ENCODE measurements around the gene TASOR2. TPM values are rescaled to one million over a fixed set of nuclear protein-coding genes. Genes with fewer than 3 reads are reported as not detected.

Gene TASOR2
- total RNA-seq, 2 experiments from 2014 or later = 36.4 to 37.7 TPM

DNA sequence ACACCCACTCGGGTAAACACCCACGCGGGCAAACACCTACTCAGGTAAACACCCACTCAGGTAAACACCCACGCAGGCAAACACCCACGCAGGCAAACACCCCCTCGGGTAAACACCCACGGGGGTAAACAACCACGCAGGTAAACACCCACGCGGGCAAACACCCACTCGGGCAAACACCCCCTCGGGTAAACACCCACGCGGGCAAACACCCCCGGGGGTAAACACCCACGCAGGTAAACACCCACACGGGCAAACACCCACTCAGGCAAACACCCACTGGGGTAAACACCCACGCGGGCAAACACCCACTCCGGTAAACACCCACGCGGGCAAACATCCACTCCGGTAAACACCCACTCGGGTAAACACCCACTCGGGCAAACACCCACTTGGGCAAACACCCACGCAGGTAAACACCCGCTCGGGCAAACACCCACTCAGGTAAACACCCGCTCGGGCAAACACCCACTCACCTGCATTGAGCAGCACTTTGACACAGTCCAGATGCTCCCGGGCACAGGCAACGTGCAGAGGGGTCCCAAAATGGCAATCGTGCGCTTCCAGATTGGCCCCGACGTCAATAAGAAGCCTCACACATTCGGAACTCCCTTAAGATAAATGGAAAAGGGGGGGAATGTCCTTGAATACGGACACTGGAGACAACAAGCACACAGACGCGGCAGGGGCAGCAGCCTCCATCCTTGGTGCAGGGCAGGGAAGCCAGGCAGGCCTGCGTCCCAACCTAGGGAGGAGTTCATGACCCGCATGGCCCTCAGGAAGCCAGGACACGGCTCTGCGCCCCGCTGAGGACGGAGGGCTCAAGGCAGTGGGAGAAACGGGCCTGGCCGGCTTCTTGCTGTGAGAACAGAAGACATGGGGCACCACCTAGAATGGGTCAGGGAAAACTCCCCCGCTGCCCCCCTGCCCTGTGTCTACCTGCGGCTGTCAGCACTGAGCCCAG lies 35.9 kb upstream of the TASOR2 start:
- Mint-ChIP-seq H3K9me3 (no peaks in the 10 kb centered on the region), H3K27me3 (ENCODE audit: low read depth) (no peaks in the 10 kb centered on the region), H3K36me3 (ENCODE audit: low read depth) (peaks cover 10% of the 10 kb centered on the region), H3K4me1 (ENCODE audit: low read depth) (peaks cover 1% of the 10 kb centered on the region), H3K27ac (no peak overlapping the region), H3K4me3 (no peak overlapping the region)
- intact Hi-C loops (cut with micrococcal nuclease) = no loop called here
- CTCF ChIA-PET = no interaction called here
- no peak for DNase-seq

DNA sequence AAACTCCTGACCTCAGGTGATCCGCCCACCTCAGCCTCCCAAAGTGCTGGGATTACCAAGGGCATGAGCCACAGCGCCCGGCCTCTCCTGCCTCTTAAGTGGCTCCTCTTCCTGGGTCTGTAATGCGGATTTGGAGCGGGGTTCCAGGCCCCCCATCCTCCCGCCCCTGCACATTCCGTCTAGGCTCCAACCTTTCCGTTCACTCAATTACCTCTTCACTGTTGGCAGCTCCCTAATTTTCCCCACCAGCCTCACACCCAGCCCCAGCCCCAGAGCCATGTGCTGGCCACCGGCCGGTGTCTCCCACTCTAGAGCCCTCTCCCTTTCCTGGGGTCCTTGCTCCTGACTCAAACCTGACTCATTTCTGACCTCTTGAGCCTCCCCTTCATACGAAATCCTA lies 34.9 kb upstream of the TASOR2 start:
- H3K9me3 Mint-ChIP-seq = no peaks in the 10 kb centered on the region
- CTCF ChIA-PET = no interaction called here
- no peaks in the 10 kb centered on the region for H3K27me3 Mint-ChIP-seq (ENCODE audit: low read depth)
- H3K4me3 Mint-ChIP-seq = no peak overlapping the region
- H3K4me1 Mint-ChIP-seq (ENCODE audit: low read depth) = peaks cover 8% of the 10 kb centered on the region
- H3K36me3 Mint-ChIP-seq (ENCODE audit: low read depth) = peaks cover 10% of the 10 kb centered on the region
- H3K27ac Mint-ChIP-seq = no peak overlapping the region
- intact Hi-C loops (cut with micrococcal nuclease) = no loop called here
- no peak for DNase-seq

DNA sequence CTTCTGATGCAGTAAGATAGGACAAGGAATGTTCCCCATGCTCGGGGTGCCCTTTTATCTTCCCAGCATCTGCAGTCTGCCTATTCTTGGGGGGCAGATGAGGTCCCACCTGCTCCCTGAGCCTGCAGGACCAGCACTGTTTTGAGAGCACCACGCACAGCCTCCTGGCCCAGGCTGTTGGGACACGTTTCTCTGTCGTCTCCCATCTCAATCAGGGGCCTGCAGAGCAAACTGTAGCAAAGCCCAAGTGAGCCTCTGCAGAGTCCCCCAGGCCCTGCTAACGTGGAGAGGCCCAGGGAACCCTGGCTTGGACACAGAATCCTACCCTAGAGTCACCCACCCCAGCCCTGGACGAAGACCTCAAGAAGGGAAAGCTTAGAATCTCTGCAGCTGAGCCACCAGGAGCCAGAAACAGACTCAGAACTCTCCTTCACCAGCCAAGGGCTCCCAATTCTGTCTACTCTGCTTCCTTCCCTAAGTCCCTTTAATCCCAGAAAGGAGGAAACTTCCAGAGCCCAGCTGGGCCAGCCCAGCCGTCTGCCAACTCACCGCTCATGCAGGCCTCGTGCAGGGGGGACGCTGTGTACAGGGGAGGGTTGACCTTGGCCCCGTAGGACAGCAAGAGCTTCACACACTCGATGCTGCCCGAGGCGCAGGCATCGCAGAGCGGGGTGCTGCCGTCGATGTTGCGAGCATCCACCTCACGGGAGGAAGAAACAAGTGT lies 33.8 kb upstream of the TASOR2 start:
- intact Hi-C loops (cut with micrococcal nuclease) = no loop called here

DNA sequence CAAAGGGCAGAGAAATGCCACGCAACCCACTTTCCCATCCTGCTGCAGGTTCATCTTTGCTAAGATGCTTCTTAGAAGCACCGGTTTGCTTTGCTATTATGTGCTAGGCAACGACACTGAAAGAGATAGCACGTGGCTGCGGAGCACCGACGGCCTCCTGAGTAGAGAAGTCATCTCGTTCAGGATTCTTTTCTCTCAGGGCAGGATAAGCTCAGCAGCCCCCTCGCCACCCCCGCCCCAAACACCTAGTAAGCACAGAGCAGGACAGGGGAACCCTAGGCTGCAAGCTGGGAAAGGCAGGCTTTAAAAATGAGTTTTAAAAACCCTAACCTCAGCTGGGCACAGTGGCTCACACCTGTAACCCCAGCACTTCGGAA lies 33.3 kb upstream of the TASOR2 start:
- no peak for DNase-seq
- H3K27me3 Mint-ChIP-seq (ENCODE audit: low read depth) = no peaks in the 10 kb centered on the region
- H3K4me3 Mint-ChIP-seq = no peak overlapping the region
- peaks cover 10% of the 10 kb centered on the region for H3K36me3 Mint-ChIP-seq (ENCODE audit: low read depth)
- peaks cover 21% of the 10 kb centered on the region for H3K4me1 Mint-ChIP-seq (ENCODE audit: low read depth)
- CTCF ChIA-PET = interaction anchor here (1.3 kb wide), 1 partner anchor 21 kb away, joined by 4 read pairs; no protein-coding TSS in a partner anchor
- no peak overlapping the region for H3K27ac Mint-ChIP-seq
- no peaks in the 10 kb centered on the region for H3K9me3 Mint-ChIP-seq
- intact Hi-C loops (cut with micrococcal nuclease) = no loop called here

More for the DNA sequence above, 33.8 kb upstream of the TASOR2 start:
- no peaks in the 10 kb centered on the region for H3K27me3 Mint-ChIP-seq (ENCODE audit: low read depth)
- H3K36me3 Mint-ChIP-seq (ENCODE audit: low read depth) = peaks cover 10% of the 10 kb centered on the region
- CTCF ChIA-PET = interaction anchor here (1.3 kb wide), 1 partner anchor 21 kb away, joined by 4 read pairs; no protein-coding TSS in a partner anchor
- DNase-seq = no peak
- H3K27ac Mint-ChIP-seq = no peak overlapping the region
- no peak overlapping the region for H3K4me3 Mint-ChIP-seq
- peaks cover 18% of the 10 kb centered on the region for H3K4me1 Mint-ChIP-seq (ENCODE audit: low read depth)
- no peaks in the 10 kb centered on the region for H3K9me3 Mint-ChIP-seq

DNA sequence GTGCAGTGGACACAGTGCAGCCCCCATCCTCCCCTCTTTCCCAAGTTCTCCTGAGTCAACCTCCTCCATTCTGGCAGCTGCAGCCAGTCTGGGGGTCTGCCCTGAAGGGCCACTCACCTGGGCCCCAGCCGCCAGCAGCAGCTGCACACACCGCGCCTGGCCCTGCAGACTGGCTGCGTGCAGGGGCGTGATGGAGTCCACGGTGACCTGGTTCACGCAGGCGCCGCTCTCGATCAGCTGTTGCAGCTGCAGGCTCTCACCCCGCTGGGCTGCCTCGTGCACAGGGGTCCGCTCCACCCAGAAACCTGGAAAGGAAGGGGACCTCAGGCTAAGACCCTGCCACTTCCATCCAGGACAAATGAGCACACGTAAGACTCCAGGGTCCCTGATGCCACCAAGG lies 31.9 kb upstream of the TASOR2 start:
- no peak for DNase-seq
- Mint-ChIP-seq H3K9me3 (no peaks in the 10 kb centered on the region), H3K4me1 (ENCODE audit: low read depth) (peaks cover 35% of the 10 kb centered on the region), H3K36me3 (ENCODE audit: low read depth) (peaks cover 8% of the 10 kb centered on the region), H3K4me3 (no peak overlapping the region), H3K27me3 (ENCODE audit: low read depth) (no peaks in the 10 kb centered on the region), H3K27ac (no peak overlapping the region)
- CTCF ChIA-PET = no interaction called here
- intact Hi-C loops (cut with micrococcal nuclease) = no loop called here

DNA sequence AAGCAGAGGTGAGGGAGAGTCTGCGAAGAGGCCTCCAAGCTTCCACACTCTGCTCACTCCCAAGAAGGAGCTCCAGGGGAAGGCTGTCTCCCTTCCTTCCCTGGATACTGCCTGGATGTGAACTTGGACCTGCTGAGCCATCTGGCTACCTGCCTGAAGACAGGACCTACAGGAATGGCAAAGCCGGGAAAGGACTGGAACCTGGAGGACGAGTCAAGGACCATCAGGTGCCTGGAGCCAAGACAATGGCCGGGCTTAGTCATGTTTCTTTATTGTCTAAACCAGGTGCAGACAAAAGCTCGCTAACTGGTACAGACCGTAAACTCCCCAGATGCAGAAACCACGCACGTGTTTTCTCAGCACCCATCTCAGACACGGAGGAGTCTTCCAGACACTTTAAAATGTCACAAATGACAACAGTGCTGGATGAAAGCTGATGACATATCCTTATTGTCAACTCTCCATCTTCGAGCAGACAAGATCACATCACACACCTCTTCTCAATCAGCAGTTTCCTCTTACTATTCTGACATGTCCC lies 30.4 kb upstream of the TASOR2 start:
- H3K36me3 Mint-ChIP-seq (ENCODE audit: low read depth) = peaks cover 4% of the 10 kb centered on the region
- no peaks in the 10 kb centered on the region for H3K27me3 Mint-ChIP-seq (ENCODE audit: low read depth)
- peak; percentile 12 for DNase-seq
- H3K4me3 Mint-ChIP-seq = no peak overlapping the region
- no peaks in the 10 kb centered on the region for H3K9me3 Mint-ChIP-seq
- no peak overlapping the region for H3K27ac Mint-ChIP-seq
- intact Hi-C loops (cut with micrococcal nuclease) = loop anchor here (2.0 kb wide), 1 partner anchor 25 kb away; no protein-coding TSS in a partner anchor
- H3K4me1 Mint-ChIP-seq (ENCODE audit: low read depth) = peaks cover 37% of the 10 kb centered on the region
- CTCF ChIA-PET = interaction anchor here (0.9 to 2.5 kb wide), 2 partner anchors 25 to 64 kb away, joined by 3 to 8 read pairs; no protein-coding TSS in a partner anchor

DNA sequence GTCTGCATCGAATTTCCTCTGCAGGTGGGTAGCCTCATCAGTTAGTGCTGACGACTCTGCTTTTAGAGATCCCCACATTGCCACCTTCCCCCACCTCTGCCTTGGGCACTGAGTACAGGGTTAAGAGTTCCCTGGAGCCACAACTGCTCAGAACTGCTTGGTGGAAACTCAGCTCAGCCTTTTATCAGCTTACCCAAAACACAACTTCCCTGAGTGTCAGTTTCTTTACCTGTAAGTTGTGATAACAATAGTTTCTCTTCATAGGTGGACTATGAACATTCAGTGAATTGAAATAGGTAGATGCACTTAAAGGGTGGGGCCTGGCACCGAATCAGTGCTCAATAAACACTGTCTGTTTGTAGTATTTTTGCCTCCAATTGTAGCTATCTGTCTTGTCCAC lies 29.5 kb upstream of the TASOR2 start:
- Mint-ChIP-seq H3K27me3 (ENCODE audit: low read depth) (no peaks in the 10 kb centered on the region), H3K4me3 (no peak overlapping the region), H3K27ac (no peak overlapping the region), H3K4me1 (ENCODE audit: low read depth) (peaks cover 45% of the 10 kb centered on the region), H3K9me3 (no peaks in the 10 kb centered on the region), H3K36me3 (ENCODE audit: low read depth) (peaks cover 1% of the 10 kb centered on the region)
- CTCF ChIA-PET = interaction anchor here (0.6 to 2.5 kb wide), 2 partner anchors 13 to 26 kb away, joined by 3 to 8 read pairs; no protein-coding TSS in a partner anchor
- intact Hi-C loops (cut with micrococcal nuclease) = loop anchor here (2.0 kb wide), 1 partner anchor 26 kb away; no protein-coding TSS in a partner anchor
- DNase-seq = peak; percentile 36

DNA sequence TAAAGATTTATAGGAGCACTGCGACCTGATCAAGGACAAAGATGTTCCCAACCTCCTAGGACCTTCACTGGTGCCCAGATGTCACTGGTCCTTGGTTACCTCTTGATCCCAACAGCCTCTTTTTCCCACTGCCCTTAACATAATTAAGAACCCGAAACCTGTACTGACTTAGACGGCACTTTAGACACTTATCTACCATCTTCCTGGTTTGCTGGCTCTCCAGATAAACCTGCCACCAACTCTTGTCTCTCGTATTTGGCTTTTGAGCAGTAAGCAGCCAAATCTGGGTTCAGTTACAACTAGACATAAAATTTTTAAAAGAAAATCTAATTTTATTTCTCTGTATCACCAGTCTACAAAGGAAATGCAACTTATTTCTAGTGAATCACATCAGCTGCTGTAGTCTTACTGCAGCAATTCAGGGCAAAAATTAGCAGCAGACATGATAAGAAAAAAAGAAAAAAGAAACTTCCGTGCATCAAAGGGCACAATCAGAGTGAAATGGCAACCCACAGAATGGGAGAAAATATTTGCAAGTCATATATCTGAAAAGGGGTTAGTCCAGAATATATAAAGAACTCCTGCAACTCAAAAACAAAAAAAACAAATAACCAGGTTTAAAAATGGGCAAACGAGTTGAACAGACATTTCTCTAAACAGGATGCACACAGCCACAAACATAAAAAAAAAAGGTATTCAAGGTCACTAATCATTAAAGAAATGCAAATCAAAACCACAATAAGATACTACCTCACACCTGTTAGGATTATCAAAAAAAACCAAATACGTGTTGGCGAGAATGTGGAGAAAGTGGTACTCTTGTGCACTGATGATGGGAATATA lies 27.7 kb upstream of the TASOR2 start:
- Mint-ChIP-seq H3K4me1 (ENCODE audit: low read depth) (peaks cover 46% of the 10 kb centered on the region), H3K36me3 (ENCODE audit: low read depth) (no peaks in the 10 kb centered on the region), H3K9me3 (no peaks in the 10 kb centered on the region), H3K27ac (peak overlapping the region; percentile 43), H3K4me3 (no peak overlapping the region), H3K27me3 (ENCODE audit: low read depth) (no peaks in the 10 kb centered on the region)
- no peak for DNase-seq
- intact Hi-C loops (cut with micrococcal nuclease) = no loop called here
- CTCF ChIA-PET = interaction anchor here (0.6 to 0.7 kb wide), 3 partner anchors 33 to 224 kb away, joined by 3 to 5 read pairs (median 4); no protein-coding TSS in a partner anchor

DNA sequence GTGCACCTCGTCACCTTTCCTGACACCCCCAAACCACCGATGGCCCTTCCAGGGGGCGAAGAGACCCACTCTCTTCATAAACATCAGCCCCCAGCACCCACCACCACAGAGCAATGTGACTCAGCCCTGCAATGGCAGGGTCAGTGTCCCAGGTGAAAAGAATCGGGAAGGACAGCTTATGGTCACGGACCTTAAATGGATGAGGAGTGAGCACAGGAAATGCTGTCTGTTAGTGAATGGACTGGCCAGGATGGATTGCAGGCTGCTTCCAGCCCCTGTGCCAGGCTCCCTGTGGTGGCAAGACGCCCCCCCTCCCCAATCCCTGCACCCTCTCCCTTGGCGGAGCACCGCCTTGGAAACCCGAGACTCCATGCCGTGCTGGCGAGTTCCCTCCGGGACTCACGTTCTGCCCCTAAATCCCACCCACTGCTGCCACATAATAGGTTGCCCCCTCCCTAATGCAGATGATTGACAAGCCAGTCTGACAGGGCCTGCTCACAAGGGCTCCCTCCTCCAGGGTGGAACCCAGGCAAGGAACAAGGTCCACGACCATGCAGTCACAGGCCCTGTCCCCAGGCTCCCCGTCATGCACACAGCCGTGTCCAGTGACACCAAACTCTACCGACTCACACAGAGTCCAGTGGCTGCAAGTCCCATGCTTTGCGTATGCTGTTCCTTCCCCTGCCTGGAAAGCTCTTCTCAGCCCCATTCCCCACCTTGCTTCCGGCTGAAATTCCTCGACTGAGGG lies 25.6 kb upstream of the TASOR2 start:
- H3K9me3 Mint-ChIP-seq = no peaks in the 10 kb centered on the region

DNA sequence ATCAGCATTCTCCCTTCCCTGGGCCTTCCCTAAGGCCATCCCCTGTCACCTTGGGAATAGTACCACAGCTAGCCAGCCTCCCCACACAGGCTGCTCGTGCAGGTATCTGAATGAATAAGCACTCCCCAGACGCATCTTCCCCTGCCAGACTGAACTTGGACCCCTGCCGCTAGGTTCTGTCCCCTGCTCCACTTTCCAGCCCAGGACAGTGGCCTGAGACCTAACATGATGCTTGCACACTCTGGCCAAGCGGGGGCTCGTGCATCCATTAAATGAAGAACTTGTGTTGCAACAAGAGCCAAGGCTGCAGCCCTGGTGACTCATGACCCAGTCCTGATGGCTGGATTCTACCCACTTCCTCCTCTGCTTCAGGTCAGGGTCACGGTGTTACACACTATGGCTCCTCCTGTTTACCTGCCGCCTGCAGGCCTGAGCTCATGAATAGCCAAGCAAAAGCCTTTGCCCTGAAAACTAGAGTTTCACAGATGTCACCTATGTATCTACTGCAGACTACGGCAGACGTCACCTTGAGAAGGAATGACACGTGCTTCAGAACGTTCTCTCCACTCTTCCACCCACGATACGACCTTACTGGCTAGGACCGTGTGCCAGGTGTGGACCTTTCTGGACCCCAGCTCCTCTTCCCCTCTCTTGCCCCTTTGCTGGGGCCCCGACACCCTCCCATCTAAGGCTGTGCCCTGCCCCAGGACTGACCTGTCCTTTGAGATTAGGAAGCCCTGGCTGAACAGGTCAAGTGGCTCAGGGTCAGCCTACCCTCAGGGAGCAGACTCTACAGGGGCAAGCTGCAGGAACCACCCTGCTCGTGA lies 24.7 kb upstream of the TASOR2 start:
- Mint-ChIP-seq H3K4me3 (no peak overlapping the region), H3K9me3 (no peaks in the 10 kb centered on the region), H3K27me3 (ENCODE audit: low read depth) (no peaks in the 10 kb centered on the region), H3K27ac (no peak overlapping the region), H3K36me3 (ENCODE audit: low read depth) (no peaks in the 10 kb centered on the region), H3K4me1 (ENCODE audit: low read depth) (peaks cover 39% of the 10 kb centered on the region)
- intact Hi-C loops (cut with micrococcal nuclease) = no loop called here
- DNase-seq = peak; percentile 16
- CTCF ChIA-PET = no interaction called here

More for the DNA sequence above, 25.6 kb upstream of the TASOR2 start:
- H3K4me3 Mint-ChIP-seq = no peak overlapping the region
- DNase-seq = no peak
- H3K27ac Mint-ChIP-seq = no peak overlapping the region
- no peaks in the 10 kb centered on the region for H3K27me3 Mint-ChIP-seq (ENCODE audit: low read depth)
- peaks cover 46% of the 10 kb centered on the region for H3K4me1 Mint-ChIP-seq (ENCODE audit: low read depth)
- intact Hi-C loops (cut with micrococcal nuclease) = no loop called here
- CTCF ChIA-PET = no interaction called here
- no peaks in the 10 kb centered on the region for H3K36me3 Mint-ChIP-seq (ENCODE audit: low read depth)

Measured in activated naive CD4-positive, alpha-beta T cell treated with anti-CD3 and anti-CD28 coated beads for 36 hours (primary cell).